K562 (cell line): ENCODE data around the gene AQP6. TPM values are rescaled to one million over a fixed set of nuclear protein-coding genes. Genes with fewer than 3 reads are reported as not detected.

Experiments used
- ELF1 ChIP-seq: fragments of 200-800 bp; sonication (Bioruptor generic); IDR thresholded peaks from 2 replicates; pipeline ENCODE4 v1.6.1; 2016; ENCODE audit warnings: missing genetic modification characterization, missing compliant biosample characterization
- ELK3 ChIP-seq: fragments of 450-650 bp; formaldehyde crosslinking; IDR thresholded peaks from 2 replicates; pipeline ENCODE4 v1.4.0; 2020; ENCODE audit warnings: mild to moderate bottlenecking
- ZNF395 ChIP-seq: fragments of 200-800 bp; sonication (Bioruptor generic); IDR thresholded peaks from 2 replicates; pipeline ENCODE4 v1.6.1; 2017; ENCODE audit warnings: missing genetic modification characterization, missing compliant biosample characterization
- polyA plus RNA-seq, 8 experiments: library from polyadenylated mRNA; depleted of rRNA in 4 of 8; stranded (reverse) in 5 of 8; unstranded in 3 of 8; fragments of >200 nt; fragmentation: Nextera tagmentation in 2 of 8; fragmentation: Illumina TruSeq in 1 of 8; extraction: Ambion mirVana in 2 of 8; extraction: Trizol in 1 of 8; gene quantifications; 2 replicates each; pipeline versions ENCODE4 v1.2.1 to v1.2.3, GENCODE V29; 2011 to 2014; ENCODE audit warnings: inconsistent platforms in 1 of 8, missing spikeins in 1 of 8
- total RNA-seq, 7 experiments: library from RNA; depleted of rRNA in 6 of 7; stranded (reverse); fragments of >200 nt in 6 of 7; fragmentation: Illumina TruSeq in 2 of 7; extraction: Trizol in 2 of 7; gene quantifications; 2 replicates each; pipeline versions ENCODE4 v1.2.1 to v1.2.3, GENCODE V29; 2011 to 2021; ENCODE audit warnings: low replicate concordance in 1 of 7
- TF ChIP-seq, protein P1 (sequence below): fragments of 150-350 bp; conservative IDR thresholded peaks from 2 replicates; pipeline ENCODE4 v1.6.1; 2014; ENCODE audit warnings: low read length
- TF ChIP-seq, protein P2 (sequence below): sonication (generic); formaldehyde crosslinking; IDR thresholded peaks from 2 replicates; pipeline ENCODE4 v1.8.1; 2023; ENCODE audit warnings: mild to moderate bottlenecking, missing genetic modification reagents

Gene AQP6
- total and polyA plus RNA-seq, 9 of the 15 experiments (the other 6 are each of a cell fraction or from before 2014, with no cell fraction given) = 0.05 to 0.12 TPM; not detected in 7

DNA sequence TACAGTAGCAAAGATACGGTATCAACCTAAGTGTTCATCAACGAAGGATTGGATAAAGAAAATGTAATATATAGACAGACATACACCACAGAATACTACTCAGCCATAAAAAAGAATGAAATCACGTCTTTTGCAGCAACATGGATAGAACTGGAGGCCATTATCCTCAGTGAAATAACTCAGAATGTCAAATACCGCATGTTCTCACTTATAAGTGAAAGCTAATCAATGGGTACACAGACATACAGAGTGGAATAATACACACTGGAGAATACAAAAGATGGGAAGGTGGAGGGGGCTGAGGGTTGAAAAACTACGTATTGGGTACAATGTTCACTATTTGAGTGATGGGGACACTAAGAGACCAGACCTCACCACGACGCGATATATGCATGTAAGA, 51.5 kb downstream of the AQP6 start (continued):
- TF ChIP-seq ZNF395 = 0 out of 2 replicates have a peak, but pooled peaks have one; percentile 6
- no peak for TF ChIP-seq ELF1 (tag)
- TF ChIP-seq, protein P1, sequence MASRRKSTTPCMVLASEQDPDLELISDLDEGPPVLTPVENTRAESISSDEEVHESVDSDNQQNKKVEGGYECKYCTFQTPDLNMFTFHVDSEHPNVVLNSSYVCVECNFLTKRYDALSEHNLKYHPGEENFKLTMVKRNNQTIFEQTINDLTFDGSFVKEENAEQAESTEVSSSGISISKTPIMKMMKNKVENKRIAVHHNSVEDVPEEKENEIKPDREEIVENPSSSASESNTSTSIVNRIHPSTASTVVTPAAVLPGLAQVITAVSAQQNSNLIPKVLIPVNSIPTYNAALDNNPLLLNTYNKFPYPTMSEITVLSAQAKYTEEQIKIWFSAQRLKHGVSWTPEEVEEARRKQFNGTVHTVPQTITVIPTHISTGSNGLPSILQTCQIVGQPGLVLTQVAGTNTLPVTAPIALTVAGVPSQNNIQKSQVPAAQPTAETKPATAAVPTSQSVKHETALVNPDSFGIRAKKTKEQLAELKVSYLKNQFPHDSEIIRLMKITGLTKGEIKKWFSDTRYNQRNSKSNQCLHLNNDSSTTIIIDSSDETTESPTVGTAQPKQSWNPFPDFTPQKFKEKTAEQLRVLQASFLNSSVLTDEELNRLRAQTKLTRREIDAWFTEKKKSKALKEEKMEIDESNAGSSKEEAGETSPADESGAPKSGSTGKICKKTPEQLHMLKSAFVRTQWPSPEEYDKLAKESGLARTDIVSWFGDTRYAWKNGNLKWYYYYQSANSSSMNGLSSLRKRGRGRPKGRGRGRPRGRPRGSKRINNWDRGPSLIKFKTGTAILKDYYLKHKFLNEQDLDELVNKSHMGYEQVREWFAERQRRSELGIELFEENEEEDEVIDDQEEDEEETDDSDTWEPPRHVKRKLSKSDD = no peak
- TF ChIP-seq, protein P2, sequence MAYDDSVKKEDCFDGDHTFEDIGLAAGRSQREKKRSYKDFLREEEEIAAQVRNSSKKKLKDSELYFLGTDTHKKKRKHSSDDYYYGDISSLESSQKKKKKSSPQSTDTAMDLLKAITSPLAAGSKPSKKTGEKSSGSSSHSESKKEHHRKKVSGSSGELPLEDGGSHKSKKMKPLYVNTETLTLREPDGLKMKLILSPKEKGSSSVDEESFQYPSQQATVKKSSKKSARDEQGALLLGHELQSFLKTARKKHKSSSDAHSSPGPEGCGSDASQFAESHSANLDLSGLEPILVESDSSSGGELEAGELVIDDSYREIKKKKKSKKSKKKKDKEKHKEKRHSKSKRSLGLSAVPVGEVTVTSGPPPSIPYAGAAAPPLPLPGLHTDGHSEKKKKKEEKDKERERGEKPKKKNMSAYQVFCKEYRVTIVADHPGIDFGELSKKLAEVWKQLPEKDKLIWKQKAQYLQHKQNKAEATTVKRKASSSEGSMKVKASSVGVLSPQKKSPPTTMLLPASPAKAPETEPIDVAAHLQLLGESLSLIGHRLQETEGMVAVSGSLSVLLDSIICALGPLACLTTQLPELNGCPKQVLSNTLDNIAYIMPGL (CRISPR knock-in tag) = no peak
- no peak for TF ChIP-seq ELK3
